HG03469 (cell line): ENCODE data around the gene PELI2.

ENCODE experiments used
- ATAC-seq: cut with Tn5 transposase; IDR thresholded peaks from one replicate; pipeline ENCODE4 v1.9.1; 2021; ENCODE audit warnings: mild to moderate bottlenecking, moderate library complexity, moderate number of reproducible peaks; ENCODE audit not compliant: unreplicated experiment

Gene PELI2

DNA sequence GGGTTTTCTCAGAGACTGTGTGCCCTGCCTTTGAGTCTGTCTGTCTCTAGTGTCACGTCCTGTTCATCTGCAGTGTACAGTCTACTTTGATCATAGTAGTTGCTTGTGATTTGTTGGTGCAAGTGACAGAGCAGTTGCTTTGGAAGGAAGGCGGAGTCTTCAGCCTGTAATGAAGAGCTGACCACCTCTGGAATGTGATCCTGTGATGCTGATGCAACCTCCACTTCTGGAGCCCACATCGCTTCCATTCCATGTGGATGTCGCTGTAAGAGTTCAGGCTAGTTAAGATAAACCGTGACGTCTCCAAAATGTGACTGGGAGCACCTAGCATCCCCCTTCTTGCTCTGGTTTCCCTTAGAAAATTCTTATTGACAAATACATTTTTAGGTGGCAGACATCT lies 51.8 kb downstream of the PELI2 start:
- no peak for ATAC-seq

DNA sequence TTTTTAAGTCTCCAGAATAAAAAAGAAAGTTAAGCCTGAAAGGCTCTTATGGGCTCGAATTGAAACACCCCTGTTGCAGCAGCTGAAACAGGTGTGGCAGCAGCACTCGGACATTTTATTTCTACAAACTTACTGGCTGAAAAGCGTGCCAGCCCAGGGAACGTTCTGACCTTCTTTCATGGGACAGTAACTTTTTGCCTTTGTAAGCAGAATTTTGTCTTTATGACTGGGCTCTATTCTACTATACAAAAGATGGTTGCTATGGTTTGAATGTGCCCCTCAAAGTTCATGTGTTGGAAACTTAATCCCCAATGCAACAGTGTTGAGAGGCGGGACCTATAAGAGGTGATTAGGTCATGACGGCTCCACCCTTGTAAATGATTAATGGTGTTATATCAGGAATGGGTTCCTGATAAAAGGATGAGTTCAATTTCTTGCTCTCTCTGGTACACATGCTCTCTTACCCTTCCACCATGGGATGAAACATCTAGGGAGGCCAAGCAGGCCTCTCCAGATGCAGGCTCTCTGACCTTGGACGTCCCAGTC lies 52.7 kb downstream of the PELI2 start:
- no peak for ATAC-seq

GRCh38 chr14:56172074-56172473 lies 53.9 kb downstream of the PELI2 start:
- ATAC-seq: no peak

- no peak for ATAC-seq
Measured at GRCh38 chr14:56172571-56172971, 54.4 kb downstream of the PELI2 start.

GRCh38 chr14:56173365-56173922 lies 55.2 kb downstream of the PELI2 start:
- ATAC-seq: no peak

GRCh38 chr14:56175773-56176172 lies 57.6 kb downstream of the PELI2 start:
- no peak for ATAC-seq

- ATAC-seq: no peak
Measured at GRCh38 chr14:56176530-56176929, 58.3 kb downstream of the PELI2 start.

DNA sequence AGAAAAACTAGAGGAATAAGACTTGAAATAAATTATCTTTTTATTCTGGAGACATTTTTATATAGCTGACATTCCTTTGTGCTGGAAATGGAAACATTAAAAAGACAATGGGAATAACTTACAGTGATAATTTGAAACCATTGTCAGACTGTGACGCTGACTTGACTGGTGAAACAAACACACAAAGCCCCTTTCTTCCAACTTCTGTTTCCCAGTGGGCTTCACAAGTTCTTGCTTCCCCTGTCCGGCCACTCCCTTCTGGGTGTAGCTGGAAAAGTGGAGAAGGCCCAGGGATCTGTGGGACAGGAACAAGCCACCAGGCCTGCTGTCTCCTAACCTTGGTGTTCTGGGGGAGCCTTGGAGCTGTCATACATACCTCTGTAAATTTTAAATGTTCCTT lies 58.8 kb downstream of the PELI2 start:
- ATAC-seq: no peak

DNA sequence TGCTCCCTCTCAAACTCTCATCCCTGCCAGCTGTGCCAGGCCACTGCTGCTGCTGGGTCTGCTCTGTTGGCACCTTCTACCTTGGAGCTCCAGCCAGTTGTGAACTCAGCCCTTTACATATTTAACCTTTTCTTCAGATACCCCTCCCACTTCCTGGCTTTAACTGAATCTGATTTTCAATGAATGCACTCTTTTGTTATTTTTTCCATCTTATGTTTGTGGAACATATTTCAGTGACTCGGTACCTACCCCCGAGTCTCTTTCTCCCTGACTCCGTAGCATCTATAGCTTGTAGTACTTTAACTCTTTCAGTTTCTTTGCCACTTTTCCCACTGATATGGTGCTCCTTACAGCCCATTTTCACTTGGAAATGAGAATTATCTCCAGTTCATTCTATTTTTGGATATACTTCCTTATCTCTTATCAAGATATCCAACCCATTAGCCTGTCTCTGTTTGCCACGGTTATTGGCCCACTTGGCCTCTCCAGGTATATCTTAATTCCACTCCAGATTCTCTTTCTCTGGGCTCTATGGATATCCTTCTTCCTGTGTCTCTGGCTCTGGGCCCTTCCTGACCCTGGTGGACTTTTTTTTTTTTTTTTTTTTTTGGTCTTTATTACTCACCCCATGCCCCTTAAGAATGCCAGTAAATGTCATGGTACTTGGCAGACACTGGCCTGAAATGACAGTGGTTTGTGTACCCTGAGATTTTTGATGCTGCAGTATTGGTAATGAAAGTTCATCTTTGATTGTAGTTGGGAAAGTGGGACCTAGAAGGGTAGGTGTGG lies 62.7 kb downstream of the PELI2 start:
- no peak for ATAC-seq

GRCh38 chr14:56181681-56182085 lies 63.5 kb downstream of the PELI2 start:
- no peak for ATAC-seq

- no peak for ATAC-seq
Measured at GRCh38 chr14:56182410-56182809, 64.2 kb downstream of the PELI2 start.

DNA sequence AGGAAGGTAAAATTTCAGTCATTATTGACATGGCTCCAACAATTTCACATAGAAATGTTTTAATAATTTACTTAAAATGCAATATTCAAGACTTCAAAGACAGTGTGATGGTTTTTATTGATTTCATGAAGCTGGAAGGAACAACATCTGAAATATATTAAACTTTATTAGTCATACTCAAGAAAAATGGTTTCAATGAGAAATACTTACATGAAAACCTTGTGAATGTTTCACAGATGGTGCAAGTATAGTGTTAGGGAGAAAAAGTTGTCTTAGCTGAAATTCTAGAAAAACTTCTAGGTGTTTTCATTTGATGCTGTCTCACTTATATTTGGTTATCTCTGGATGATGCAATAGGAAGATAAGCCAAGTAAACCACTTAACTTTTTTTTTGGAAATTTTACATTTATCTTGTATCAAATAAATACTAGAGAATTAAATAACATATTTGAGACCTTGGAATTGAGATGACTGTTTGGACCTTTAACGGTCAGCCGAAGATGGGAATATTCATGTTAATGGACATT lies 65.5 kb downstream of the PELI2 start:
- no peak for ATAC-seq

GRCh38 chr14:56185992-56186391 lies 67.8 kb downstream of the PELI2 start:
- ATAC-seq: no peak

- ATAC-seq: no peak
Measured at GRCh38 chr14:56187736-56188135, 69.5 kb downstream of the PELI2 start.

DNA sequence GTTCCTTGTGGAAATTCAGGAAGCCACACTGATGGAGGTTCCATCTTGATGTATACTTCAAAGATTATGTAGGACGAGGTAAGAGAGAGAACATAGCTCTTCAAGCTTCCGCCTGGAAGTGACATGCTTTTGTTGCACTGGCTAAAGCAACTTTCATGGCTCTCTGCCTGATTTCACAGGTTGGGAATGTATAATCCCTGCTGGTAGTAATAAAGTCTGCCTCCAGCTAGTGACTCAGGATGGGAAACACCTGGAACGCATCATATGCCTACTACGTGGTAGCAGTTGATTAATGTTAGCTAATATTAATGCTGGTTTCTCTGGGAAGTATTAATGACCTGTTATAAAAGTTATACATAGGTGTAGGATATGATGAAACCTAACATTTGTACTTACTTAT lies 71.1 kb downstream of the PELI2 start:
- no peak for ATAC-seq

GRCh38 chr14:56193347-56193746 lies 75.1 kb downstream of the PELI2 start:
- no peak for ATAC-seq

DNA sequence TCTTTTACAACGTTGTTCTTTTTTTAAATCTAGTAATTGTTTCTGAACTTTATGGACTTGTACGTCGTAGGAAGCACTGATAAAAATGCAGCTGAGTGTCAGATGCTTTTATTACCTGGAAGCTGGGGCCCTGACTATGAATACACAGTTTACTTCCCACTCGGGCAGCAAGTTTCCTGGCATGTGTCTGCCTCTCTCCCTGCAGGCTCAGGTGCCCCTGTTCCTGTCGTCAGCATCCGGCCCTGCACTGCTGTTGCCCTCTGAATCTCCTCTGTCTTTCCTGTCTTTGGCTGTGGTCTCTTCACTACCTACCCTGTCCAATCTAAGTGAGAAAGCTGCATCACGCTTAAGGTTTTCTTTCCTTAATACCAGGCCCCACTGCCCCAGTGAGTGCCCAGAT lies 75.8 kb downstream of the PELI2 start:
- no peak for ATAC-seq

DNA sequence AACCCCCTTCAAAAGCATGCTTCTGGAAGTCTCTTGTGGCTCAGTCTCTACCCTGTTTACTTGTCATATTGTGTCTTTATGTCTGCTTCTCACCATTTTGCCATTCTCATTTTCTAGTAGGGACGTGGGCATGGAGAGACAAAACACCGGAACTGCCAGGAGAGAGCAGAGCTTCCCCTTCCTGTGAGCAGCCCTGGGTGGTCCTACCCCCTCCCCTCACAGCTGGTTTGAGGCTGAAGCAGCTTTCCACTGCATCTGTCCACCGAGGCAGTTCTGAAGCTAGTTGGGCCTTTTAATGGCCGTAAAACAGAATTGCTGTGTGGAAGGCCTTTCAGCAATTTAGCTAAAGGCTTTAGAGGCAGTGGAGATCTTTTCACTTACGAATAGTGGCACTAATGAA lies 77.0 kb downstream of the PELI2 start:
- no peak for ATAC-seq

DNA sequence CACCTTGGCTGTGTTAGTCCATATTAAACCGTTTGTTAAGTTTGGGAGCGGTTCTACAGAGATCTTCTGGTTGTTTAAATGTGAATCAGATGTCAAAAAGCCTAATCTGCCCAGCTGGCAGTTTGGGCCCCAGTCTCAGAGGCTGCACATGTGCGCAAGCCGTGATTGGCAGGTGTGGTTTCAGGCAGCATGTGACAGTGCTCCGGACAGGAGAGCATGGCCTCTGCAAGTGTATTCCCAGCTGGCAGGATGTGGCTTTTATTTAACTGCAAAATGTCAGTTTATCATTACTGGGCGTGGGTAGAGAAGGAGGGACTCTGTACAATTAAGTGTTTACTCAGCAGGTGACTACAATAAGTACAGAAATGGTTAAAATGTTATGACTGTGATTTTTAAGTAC lies 77.5 kb downstream of the PELI2 start:
- peak; percentile 45 for ATAC-seq

DNA sequence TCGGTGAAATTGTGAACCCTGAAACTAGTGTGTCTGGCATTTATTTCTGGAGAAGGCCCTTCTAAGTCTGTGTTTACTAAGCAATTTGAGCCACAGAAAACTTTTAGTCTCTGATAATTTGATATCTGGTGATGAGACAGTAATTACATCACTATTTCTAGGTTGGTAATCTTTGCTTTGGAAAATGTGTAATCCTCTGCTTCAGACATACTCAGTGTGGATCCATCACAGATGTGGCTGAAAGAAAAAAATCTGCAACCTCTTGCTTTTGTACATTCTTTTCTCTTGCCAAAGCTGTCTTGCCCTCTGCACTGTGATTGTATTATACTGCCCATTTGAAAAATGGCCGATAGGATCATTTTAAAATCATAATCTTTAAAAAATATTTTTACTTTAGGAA lies 78.1 kb downstream of the PELI2 start:
- ATAC-seq: no peak

DNA sequence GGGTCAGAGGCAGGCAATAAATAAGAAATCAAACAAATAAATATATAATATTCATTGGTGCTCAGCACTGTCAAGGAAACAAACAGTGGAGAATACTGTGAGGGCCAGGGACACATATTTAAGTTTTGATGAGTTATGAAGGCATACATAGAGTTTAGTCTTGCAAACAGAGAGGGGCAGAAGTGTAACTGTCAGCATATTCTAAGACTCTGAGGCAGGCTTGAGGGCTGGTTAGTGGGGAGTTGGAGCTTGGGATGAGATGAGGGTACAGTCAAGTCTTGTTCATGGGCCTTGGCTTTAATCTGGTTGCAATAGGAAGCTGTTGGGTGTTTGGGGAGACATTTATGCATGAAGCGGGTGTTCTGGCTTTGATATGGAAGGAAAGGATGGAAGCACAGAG lies 78.9 kb downstream of the PELI2 start:
- no peak for ATAC-seq

GRCh38 chr14:56198438-56198837 lies 80.2 kb downstream of the PELI2 start:
- ATAC-seq: no peak
